ENCODE results near the gene GSKIP.

The GSKIP gene

DNA sequence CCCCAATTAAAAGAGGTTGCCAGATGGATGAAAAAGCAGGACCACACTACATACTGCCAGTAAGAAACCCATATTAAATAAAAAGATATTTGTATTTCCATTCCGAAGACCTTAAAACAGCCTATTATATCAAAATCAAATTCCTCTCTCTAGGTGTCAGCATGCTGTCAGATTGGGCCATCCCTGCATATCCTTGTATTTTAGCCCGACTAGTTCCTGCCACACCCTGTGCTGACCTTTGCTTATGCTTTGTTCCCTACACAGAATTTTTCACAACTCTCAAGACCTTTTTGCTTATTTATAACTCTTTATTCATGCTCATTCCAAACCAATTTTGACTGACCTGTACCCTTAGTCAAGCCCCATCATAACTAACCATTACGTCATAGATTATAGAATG, 12.8 kb downstream of the GSKIP start:
- DNase-seq (ENCODE audit: low read depth in 2 of 2) = no peak

GRCh38 chr14:96380735-96381134, 17.4 kb downstream of the GSKIP start:
- DNase-seq (ENCODE audit: low read depth in 2 of 2) = no peak

DNA sequence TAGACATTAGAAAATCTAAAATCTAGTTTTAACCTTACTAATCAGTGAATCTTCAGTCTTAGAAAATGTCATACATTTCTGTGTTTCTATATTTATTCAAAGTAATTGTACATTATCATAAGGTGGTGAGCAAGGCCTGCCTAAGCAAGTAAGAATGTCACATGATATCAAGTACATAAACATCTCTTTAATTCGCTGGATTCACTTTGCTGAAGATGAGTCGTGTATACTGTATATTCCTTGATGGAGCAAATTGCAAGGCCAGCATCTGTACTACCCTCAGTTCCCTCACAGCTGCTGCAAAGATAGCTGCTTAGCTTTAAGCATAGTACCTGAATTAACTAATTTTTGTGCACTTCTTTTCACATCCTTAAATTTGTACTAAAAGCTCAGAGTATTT, 20.1 kb downstream of the GSKIP start:
- DNase-seq (ENCODE audit: low read depth in 2 of 2) = no peak

DNA sequence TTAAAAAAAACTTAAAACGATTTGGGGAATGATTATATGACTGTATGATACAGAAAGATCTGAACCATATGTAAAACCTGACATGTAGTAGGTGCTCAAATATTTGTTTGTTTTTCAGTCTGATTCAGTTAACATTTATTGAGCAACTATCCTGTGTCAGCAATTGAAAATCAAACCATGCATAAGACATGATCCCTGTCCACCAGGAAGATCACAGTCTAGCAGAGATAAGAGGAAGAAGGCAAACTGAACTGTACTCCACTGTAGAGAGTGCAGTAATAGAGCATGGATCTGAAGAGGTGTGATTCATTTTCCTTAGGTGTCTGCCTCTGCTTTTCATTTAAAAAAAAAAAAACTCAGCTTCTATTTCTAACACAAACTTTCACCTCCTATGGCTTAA, 20.7 kb downstream of the GSKIP start:
- DNase-seq (ENCODE audit: low read depth in 2 of 2) = no peak

GRCh38 chr14:96384740-96385139, 21.4 kb downstream of the GSKIP start:
- DNase-seq (ENCODE audit: low read depth in 2 of 2) = no peak

- DNase-seq (ENCODE audit: low read depth in 2 of 2) = no peak
Measured at GRCh38 chr14:96385385-96385784, 22.1 kb downstream of the GSKIP start.

GRCh38 chr14:96390965-96391292, 27.6 kb downstream of the GSKIP start:
- no peak for DNase-seq (ENCODE audit: low read depth in 2 of 2)

DNA sequence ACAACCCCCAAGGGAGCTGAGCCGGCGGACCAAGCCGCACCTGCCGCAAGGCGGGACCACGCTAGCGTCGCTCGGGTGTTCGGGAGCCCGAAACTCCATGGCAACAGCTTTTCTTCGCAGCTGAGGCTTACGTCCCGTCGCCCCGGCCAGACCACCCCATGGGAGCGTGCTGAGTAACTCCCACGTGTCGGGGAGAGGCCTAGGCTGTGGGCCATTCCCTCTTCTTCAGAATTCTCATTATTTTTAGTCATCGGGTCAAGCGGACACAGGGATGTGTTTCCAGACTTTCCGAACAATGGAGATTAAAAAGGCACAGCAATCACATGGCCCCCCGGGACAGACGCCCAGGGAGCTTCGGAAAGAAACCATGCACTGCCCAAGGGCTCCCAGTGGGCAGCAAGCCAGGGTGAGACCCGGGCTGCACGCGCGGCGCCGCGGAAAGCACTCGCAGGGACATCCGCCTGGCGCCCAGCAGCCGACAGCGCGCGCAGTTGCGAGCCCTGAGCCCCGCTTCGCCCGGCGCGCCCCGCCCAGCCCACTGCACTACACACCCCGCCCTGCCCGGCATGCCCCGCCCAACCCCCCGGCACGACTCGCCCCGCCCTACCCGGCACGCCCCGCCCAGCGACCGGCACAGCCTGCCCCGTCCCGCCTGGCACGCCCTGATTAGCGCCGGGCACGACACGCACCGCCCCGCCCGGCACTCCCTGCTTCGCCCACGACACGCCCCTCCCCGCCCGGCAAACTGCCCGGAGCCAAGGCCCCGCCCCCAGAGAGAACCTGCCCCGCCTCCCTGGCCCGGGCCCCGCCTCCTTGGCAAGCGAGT, 28.2 kb downstream of the GSKIP start:
- DNase-seq (ENCODE audit: low read depth in 2 of 2) = peak; percentile 99 to 100

- no peak for DNase-seq (ENCODE audit: low read depth in 2 of 2)
Measured at GRCh38 chr14:96393071-96393691, 29.9 kb downstream of the GSKIP start.

- no peak for DNase-seq (ENCODE audit: low read depth in 2 of 2)
Measured at GRCh38 chr14:96394047-96394815, 30.9 kb downstream of the GSKIP start.

GRCh38 chr14:96398432-96398831, 35.1 kb downstream of the GSKIP start:
- DNase-seq (ENCODE audit: low read depth in 2 of 2) = no peak

GRCh38 chr14:96398921-96399320, 35.6 kb downstream of the GSKIP start:
- no peak for DNase-seq (ENCODE audit: low read depth in 2 of 2)

GRCh38 chr14:96399405-96399804, 36.1 kb downstream of the GSKIP start:
- DNase-seq (ENCODE audit: low read depth in 2 of 2) = no peak

- DNase-seq (ENCODE audit: low read depth in 2 of 2) = no peak
Measured at GRCh38 chr14:96400495-96400894, 37.2 kb downstream of the GSKIP start.

- DNase-seq (ENCODE audit: low read depth in 2 of 2) = no peak
Measured at GRCh38 chr14:96403409-96403808, 40.1 kb downstream of the GSKIP start.

GRCh38 chr14:96405677-96406076, 42.4 kb downstream of the GSKIP start:
- DNase-seq (ENCODE audit: low read depth in 2 of 2) = no peak

- no peak for DNase-seq (ENCODE audit: low read depth in 2 of 2)
Measured at GRCh38 chr14:96407935-96408570, 44.7 kb downstream of the GSKIP start.

- DNase-seq (ENCODE audit: low read depth in 2 of 2) = no peak
Measured at GRCh38 chr14:96408608-96409007, 45.3 kb downstream of the GSKIP start.

GRCh38 chr14:96409701-96410100, 46.4 kb downstream of the GSKIP start:
- no peak for DNase-seq (ENCODE audit: low read depth in 2 of 2)

DNA sequence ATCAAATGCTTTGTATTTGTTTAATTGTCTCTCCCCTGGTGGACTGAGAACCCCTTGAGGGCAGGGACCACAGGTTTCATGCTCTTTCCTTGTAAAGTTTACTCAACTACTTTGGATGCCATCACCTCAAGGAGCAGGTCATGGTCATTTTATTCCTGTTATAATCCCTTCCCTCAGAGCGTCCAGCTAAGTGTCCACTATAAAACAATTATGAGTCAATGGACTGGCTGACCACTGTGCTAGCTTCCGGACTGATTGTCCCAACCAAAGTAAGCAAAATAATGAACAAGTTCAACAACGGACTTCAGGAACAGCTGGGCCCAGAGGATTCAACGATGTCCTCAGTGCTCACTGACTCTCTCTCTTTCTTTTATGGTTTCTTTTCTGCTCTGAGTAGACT, 46.8 kb downstream of the GSKIP start:
- DNase-seq (ENCODE audit: low read depth in 2 of 2) = no peak

- DNase-seq (ENCODE audit: low read depth in 2 of 2) = no peak
Measured at GRCh38 chr14:96413526-96413925, 50.2 kb downstream of the GSKIP start.

DNA sequence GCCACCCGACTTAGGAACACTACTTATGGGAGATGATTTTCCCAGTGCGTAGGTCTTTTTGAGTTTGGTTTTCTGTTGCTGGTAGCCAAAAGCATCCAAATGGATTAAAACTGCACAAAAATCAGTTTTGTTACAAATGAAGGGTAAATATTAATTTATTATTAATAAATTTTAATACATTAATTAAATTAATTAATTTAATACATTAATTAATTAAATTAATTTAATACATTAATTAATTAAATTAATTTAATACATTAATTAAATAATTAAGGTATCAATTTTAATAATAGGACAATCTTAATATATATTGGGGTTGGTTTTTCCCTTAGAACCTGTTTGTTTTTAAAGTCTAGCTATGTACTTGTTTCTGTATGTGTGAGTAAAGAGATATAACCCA, 52.2 kb downstream of the GSKIP start:
- DNase-seq (ENCODE audit: low read depth in 2 of 2) = no peak

Measured in activated CD4-positive, alpha-beta T cell treated with anti-CD3 and anti-CD28 coated beads for 24 hours (primary cell).